Measurements from ENCODE around the gene RNU1-2.
A peak's percentile ranks its signal among the peaks of the same experiment; 100 is the strongest.
"Not testable (repeated sequence)": the region's sequence is repeated elsewhere in the genome, so short reads cannot be mapped to it uniquely, and the experiment has no call there.

RNU1-2 gene

DNA sequence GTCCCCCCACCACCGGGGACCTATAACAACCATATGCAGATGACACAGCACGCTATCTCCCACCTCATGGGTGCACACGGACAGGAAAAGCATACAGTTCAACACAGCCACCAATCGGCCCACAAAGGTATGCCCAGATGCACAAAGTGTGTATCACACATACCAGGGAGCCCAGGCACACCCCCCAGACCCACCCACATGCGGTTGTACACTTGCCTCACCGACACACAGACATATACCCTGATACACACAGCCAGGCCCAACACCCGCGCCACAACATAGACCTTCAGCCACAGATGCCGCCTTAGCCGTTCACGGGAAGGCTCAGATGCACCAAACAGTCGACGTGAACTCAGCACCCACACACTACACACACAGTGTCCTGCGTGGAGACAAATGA is 31.5 kb downstream of the RNU1-2 start:
- no peak for DNase-seq (ENCODE audit: low spot score)

DNA sequence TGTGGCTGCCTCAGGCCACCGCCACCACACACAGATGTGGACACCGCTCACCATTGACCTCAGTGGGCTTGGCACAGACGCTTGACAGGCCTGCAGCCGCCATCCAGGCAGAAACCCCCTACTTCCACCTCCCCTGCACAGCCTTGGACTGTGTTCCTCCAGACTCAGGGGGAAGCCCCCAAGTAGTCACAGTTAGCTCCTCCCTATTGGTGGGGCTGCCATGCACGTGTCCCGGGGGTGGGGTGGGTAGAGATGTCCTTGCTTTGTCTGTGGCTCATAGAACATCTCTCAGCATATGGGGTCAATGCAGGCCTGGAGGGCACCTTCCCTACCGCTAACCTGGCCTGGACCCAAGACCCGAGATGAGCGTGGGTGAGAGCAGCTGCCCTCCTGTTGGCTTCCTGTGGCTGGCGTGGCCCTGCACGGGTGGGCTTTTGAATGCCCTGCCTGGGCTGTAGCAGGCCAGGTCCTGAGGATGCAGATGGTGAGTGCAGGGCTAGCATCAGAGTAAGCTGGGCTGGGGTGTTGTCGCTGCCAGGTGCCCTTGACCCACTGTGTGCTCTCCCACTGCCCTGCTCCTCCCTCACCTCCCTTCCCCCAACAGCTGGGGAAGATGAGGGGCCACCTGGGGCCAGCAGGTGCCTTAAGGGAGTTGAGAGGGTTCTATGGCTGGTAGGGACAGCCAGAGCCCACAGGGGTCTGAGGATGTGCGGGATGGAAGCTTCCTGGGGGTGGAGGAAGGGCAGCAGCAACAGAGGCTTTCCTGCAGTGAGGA is 32.1 kb downstream of the RNU1-2 start:
- no peak for DNase-seq (ENCODE audit: low spot score)

DNA sequence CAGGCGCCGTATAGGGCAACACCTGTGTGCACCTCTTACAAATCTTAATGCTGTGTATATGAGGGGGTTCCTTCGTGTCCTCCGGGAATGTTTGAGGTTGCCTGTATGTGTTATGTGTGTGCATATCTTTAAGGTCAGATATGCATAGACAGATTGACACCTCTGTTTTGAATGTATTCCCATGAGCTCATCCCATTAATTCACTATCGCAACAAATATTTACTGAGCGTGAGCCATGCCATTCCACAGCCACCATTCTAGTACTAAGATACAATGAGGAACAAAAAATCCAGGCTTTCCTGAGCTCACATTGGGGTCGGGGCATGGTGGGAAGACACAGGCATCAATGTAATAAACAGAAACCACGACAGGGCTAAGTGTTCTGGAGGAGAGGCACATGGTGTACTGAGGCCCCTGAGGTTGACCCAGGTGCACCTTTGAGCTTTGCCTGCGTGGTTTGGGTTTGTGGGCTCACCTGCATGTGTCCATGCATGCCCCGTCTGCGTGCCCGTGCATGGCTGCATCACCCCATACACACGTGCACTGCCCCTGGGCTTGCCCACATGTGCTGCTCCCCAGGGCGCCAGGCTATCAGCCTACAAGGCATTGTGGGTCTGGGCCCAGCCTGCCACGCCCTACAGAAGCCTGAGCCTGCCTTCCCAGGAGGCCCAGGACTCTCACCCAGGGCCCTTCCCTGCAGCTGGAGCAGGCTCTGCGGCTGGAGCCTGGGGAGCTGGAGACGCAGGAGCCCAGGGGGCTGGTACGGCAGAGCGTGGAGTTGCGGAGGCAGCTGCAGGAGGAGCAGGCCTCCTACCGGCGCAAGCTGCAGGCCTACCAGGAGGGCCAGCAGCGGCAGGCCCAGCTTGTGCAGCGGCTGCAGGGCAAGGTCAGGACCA is 33.6 kb downstream of the RNU1-2 start:
- DNase-seq (ENCODE audit: low spot score), result not testable (repeated sequence)

DNA sequence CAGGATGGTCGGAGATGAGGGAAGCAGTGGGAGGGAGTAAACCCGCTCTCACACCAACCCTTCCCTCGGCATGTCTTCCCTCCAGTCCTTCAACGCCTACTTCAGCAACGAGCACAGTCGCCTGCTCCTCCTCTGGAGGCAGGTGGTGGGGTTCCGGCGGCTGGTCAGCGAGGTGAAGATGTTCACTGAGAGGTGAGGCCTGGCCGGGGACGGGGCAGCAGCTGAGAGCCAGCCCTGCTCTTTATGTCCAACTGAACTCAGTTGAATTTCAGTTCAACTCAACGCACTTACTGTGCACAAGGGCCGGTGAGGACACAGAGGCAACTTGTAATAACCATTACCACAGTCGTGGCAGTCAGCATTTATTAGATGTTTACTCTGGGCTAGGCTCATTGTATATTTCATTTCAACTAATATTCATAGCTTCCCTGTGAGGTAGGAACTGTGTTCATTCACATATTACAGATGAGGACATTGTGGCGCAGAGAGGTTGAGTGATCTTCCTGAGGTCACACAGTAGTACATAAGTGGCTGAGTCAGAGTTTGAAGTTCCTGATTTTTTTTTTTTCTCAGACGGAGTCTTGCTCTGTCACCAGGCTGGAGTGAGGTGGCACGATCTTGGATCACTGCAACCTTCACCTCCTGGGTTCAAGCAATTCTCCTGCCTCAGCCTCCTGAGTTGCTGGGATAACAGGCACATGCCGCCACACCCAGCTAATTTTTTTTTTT is 35.6 kb downstream of the RNU1-2 start:
- peak; percentile 41 for DNase-seq (ENCODE audit: low spot score)

DNA sequence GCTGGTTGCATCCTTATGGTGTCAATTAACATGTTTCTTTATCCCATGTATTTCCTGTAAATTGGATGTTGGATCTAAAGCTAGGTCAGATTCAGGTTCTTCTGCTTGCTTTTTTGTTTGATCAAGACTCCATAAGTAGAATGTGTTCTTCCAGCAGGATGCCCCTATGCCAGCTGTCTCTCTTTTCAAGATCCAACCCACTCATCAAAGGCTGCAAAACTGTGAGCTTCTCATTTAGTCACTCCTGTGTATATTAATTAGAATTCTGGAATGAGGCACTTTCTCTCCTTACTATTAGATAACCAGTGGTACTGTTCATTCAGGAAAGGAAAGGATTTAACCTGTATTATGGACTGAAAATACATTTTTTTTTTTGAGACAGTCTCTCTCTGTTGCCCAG is 38.2 kb downstream of the RNU1-2 start:
- not testable (repeated sequence) for DNase-seq (ENCODE audit: low spot score)

DNA sequence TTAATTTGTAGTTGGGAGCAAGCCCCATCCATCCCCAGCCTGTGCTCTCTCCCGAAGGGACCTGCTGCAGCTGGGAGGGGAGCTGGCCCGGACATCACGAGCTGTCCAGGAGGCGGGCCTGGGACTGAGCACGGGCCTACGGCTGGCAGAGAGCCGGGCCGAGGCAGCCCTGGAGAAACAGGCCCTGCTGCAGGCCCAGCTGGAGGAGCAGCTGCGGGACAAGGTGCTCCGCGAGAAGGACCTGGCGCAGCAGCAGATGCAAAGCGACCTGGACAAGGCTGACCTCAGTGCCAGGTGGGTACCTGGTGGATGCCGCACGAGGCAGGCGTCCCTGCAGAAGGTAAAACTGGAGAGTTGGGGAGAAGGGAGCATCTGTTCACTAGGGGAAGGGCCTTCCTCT is 40.8 kb downstream of the RNU1-2 start:
- DNase-seq (ENCODE audit: low spot score), result not testable (repeated sequence)

DNA sequence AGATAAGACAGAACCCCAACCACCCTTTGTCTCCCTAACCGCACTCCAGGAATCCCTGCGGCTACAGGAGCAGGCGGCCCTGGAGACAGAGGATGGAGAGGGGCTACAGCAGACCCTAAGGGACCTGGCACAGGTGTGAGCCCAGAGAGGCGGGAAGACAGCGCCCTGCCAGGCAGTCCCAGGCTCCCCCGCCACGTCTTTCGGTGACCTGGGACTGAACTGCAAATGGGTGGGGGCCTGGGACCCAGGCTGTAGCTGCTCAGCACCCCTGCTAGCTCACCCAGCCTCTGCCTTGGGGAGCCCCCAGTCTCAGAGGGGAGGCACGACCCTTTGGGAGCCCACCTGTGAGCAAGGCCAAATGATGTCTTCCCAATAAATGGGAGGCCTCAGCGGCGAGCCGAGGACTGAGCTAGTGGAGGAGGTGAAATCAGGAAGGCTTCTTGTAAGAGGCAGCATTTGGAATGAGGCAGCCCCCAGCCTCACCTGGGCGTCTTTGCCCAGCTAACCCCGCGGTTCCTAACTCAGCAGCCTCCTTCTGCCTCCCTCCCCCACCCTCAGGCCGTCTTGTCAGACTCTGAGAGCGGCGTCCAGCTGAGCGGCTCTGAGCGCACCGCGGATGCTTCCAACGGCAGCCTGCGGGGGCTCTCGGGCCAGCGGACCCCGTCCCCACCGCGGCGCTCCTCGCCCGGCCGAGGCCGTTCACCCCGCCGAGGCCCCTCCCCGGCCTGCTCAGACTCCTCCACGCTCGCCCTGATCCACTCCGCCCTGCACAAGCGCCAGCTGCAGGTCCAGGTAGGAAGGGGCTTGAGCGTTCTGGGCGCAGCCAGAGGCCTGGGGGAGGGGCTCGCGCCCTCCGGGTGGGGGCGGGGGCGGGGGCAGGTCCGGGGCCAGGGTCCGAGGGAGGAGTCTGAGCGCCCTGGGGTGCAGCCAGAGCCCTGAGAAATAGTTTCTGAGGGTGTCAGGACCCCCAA is 42.9 kb downstream of the RNU1-2 start:
- DNase-seq (ENCODE audit: low spot score), result no peak

DNA sequence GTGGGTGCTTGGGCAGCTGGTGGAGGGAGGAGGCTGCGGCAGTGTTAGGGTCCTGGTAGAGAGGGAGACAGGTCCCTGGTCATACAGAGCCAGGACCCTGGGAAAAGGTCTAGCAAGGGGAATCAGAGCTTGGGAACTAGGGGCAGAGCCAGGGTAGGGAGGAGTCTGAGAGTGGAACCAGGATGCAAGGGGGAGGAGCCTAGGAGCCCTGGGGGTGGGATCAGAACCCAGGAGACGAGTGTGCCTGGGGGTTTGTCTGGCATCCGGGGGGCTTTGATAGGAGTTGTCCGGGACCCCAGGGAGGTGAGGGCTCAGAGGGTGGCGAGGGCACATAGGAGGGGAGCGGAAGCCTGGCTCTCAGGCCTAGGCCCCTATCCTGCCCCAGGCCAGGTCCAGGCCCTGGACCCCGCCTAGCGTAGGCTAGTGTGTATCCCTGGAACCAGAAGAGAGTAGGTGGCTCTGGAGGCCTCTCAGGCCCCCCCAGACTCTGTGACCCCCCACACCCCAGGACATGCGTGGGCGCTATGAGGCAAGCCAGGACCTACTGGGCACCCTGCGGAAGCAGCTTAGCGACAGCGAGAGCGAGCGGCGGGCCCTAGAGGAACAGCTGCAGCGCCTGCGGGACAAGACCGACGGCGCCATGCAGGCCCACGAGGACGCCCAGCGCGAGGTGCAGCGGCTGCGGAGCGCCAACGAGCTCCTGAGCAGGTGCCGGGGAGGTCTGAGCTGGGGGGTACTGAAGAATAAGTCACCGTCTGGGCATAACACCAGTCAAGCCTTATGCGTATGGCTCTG is 43.8 kb downstream of the RNU1-2 start:
- DNase-seq (ENCODE audit: low spot score), result not testable (repeated sequence)

DNA sequence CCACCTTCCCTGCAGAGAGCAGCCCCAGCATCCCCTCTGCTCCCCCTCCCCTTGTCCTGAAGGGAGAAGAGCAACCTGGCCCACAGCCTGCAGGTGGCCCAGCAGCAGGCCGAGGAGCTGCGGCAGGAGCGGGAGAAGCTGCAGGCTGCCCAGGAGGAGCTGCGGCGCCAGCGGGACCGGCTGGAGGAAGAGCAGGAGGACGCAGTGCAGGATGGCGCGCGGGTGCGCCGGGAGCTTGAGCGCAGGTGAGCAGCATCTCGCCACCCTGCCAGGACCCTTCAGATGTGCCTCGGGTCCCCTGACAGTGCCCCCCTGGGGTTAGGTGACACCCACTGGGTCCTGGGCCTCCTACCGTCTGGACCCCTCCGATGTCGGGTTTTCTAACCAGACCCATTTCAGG is 48.3 kb downstream of the RNU1-2 start:
- no peak for DNase-seq (ENCODE audit: low spot score)

DNA sequence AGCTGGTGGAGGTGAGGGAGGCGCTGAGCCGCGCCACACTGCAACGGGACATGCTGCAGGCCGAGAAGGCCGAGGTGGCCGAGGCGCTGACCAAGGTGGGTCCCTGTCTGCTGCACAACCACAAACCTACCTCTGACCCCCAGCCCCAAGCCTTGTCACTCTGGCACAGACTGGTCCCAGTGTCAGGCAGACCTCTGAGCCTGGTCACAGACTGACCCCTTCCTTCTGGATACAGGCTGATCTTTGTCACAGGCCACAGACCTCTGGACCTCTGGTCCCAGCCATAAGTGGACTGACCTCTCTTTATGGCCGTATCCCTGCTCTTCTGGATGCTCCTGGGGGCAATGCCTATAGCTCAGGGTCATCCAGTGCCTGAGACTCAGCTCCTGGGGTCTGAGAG is 49.7 kb downstream of the RNU1-2 start:
- DNase-seq (ENCODE audit: low spot score), result not testable (repeated sequence)

Data from RKO (cell line).